NT2/D1 (cell line): ENCODE measurements around the gene PFN4.

ENCODE experiments used
- SUZ12 ChIP-seq: IDR thresholded peaks from 2 replicates; pipeline ENCODE4 v1.6.1; 2011; ENCODE audit not compliant: insufficient read length, insufficient read depth; ENCODE audit errors: extremely low read depth
- YY1 ChIP-seq: IDR thresholded peaks from 2 replicates; pipeline ENCODE4 v1.6.1; 2011; ENCODE audit not compliant: insufficient read length, insufficient read depth
- ZNF274 ChIP-seq: IDR thresholded peaks from 2 replicates; pipeline ENCODE4 v1.6.1; 2011; ENCODE audit warnings: mild to moderate bottlenecking, low read depth, low read length

DNA sequence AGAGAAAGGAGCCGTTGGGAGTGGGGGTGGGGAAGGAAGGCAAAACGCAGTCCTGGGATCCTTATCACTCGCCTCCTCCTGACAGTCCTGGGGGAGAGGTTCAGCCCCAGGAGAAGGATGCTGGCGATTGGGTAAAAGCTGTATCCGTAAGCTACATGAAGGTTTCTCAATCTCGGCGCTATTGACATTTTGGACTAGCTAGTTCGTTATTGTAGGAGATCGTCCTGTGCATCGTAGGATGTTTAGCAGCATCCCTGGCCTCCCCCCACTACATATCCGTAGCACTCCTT lies 38.0 kb downstream of the PFN4 start:
- no peak for TF ChIP-seq YY1
- TF ChIP-seq ZNF274, result no peak
- no peak for TF ChIP-seq SUZ12
